Neural cell (in vitro differentiated cells): ENCODE results near the gene SPARCL1.

Source experiments
- EP300 ChIP-seq: fragments of 450-650 bp; conservative IDR thresholded peaks from 2 replicates; pipeline ENCODE4 v1.6.1; 2014; ENCODE audit warnings: antibody characterized with exemption, mild to moderate bottlenecking, moderate library complexity; ENCODE audit not compliant: poor library complexity, severe bottlenecking
- EZH2 ChIP-seq: fragments of 200-600, 300-800 bp; shearing (Covaris generic), sonication (generic); IDR thresholded peaks from 2 replicates; pipeline ENCODE4 v1.6.1; 2014; ENCODE audit warnings: antibody characterized with exemption, low read length, borderline replicate concordance, mild to moderate bottlenecking; ENCODE audit not compliant: insufficient read depth, poor library complexity, severe bottlenecking
- POLR2AphosphoS5 ChIP-seq: IDR thresholded peaks from 2 replicates; pipeline ENCODE4 v1.6.1; 2012
- RAD21 ChIP-seq: fragments of 450-650 bp; conservative IDR thresholded peaks from 2 replicates; pipeline ENCODE4 v1.6.1; 2014; ENCODE audit warnings: antibody characterized with exemption, mild to moderate bottlenecking, moderate library complexity
- SMC3 ChIP-seq: fragments of 450-650 bp; conservative IDR thresholded peaks from 2 replicates; pipeline ENCODE4 v1.6.1; 2014; ENCODE audit warnings: antibody characterized with exemption, mild to moderate bottlenecking, moderate library complexity; ENCODE audit not compliant: poor library complexity
- TAF1 ChIP-seq: IDR thresholded peaks from 2 replicates; pipeline ENCODE4 v1.6.1; 2012; ENCODE audit warnings: low read depth
- TF ChIP-seq, protein P1 (sequence below): fragments of 450-650 bp; IDR thresholded peaks from 2 replicates; pipeline ENCODE4 v1.5.1; 2014; ENCODE audit warnings: antibody characterized with exemption, mild to moderate bottlenecking, moderate library complexity; ENCODE audit not compliant: poor library complexity, severe bottlenecking
- TF ChIP-seq, protein P2 (sequence below): IDR thresholded peaks from 2 replicates; pipeline ENCODE4 v1.6.1; 2012; ENCODE audit warnings: borderline replicate concordance

DNA sequence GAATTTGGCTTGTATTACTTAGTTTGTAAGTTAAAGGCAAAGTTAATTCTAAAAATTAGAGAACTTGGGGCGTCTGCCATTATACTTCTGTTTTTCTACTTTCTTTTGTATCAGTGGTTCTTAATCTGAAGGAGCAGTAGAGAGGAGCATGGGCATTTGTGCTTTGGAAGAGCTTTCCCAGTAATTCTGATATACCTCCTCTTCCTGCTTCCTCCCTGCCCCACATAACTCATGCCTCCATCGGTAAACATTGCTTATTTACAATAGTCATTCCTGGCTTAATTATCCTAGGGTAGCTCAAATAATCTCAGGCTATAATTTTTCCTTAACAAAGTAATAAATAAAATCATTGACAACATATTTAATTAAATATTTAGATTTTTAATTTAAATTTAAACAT lies 37.1 kb upstream of the SPARCL1 start:
- TF ChIP-seq, protein P1, sequence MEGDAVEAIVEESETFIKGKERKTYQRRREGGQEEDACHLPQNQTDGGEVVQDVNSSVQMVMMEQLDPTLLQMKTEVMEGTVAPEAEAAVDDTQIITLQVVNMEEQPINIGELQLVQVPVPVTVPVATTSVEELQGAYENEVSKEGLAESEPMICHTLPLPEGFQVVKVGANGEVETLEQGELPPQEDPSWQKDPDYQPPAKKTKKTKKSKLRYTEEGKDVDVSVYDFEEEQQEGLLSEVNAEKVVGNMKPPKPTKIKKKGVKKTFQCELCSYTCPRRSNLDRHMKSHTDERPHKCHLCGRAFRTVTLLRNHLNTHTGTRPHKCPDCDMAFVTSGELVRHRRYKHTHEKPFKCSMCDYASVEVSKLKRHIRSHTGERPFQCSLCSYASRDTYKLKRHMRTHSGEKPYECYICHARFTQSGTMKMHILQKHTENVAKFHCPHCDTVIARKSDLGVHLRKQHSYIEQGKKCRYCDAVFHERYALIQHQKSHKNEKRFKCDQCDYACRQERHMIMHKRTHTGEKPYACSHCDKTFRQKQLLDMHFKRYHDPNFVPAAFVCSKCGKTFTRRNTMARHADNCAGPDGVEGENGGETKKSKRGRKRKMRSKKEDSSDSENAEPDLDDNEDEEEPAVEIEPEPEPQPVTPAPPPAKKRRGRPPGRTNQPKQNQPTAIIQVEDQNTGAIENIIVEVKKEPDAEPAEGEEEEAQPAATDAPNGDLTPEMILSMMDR: no peak
- TF ChIP-seq EP300: no peak
- TF ChIP-seq TAF1: no peak
- TF ChIP-seq, protein P2, sequence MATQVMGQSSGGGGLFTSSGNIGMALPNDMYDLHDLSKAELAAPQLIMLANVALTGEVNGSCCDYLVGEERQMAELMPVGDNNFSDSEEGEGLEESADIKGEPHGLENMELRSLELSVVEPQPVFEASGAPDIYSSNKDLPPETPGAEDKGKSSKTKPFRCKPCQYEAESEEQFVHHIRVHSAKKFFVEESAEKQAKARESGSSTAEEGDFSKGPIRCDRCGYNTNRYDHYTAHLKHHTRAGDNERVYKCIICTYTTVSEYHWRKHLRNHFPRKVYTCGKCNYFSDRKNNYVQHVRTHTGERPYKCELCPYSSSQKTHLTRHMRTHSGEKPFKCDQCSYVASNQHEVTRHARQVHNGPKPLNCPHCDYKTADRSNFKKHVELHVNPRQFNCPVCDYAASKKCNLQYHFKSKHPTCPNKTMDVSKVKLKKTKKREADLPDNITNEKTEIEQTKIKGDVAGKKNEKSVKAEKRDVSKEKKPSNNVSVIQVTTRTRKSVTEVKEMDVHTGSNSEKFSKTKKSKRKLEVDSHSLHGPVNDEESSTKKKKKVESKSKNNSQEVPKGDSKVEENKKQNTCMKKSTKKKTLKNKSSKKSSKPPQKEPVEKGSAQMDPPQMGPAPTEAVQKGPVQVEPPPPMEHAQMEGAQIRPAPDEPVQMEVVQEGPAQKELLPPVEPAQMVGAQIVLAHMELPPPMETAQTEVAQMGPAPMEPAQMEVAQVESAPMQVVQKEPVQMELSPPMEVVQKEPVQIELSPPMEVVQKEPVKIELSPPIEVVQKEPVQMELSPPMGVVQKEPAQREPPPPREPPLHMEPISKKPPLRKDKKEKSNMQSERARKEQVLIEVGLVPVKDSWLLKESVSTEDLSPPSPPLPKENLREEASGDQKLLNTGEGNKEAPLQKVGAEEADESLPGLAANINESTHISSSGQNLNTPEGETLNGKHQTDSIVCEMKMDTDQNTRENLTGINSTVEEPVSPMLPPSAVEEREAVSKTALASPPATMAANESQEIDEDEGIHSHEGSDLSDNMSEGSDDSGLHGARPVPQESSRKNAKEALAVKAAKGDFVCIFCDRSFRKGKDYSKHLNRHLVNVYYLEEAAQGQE: no peak
- no peak for TF ChIP-seq EZH2
- no peak for TF ChIP-seq POLR2AphosphoS5
- no peak for TF ChIP-seq RAD21
- TF ChIP-seq SMC3: no peak
